Endothelial cell of umbilical vein (primary cell): Measurements from ENCODE around the gene RBBP5. TPM values are rescaled to one million over a fixed set of nuclear protein-coding genes. Genes with fewer than 3 reads are reported as not detected.

Experiments used
- BruUV-seq: library from RNA; stranded (reverse); fragments of 400-500 nt; replicated peaks from 2 replicates; lab custom pipeline; 2021; lab: Mats Ljungman, UMichigan
- CTCF ChIA-PET: fragments of 300-600, 350-600 bp; sonication (Branson Sonifier 250); formaldehyde crosslinking; loops from one replicate; lab custom pipeline; 2021; ENCODE audit warnings: antibody characterized with exemption, inconsistent platforms; lab: Charles Lee
- POLR2A ChIA-PET: fragments of 300-600, 350-600 bp; sonication (Branson Sonifier 250); formaldehyde crosslinking; loops from one replicate; lab custom pipeline; 2021; ENCODE audit warnings: antibody characterized with exemption, inconsistent platforms; lab: Charles Lee
- DNase-seq: peaks from one replicate; pipeline ENCODE4 v3.0.0-alpha.2; 2011; ENCODE audit warnings: low read depth, low spot score
- FAIRE-seq: peaks from 2 replicates; lab custom pipeline; 2011; peaks lifted over from hg19 to GRCh38; lab: Jason Lieb, UNC
- H2AFZ ChIP-seq: 2 replicates; pipeline ENCODE4 v1.6.0; 2012; ENCODE audit warnings: low read depth, low read length, control low read depth, inconsistent platforms
- H3K27ac ChIP-seq: 2 replicates; pipeline ENCODE4 v1.5.1; 2011; ENCODE audit warnings: low read depth, mild to moderate bottlenecking, control low read depth, low read length, moderate library complexity; ENCODE audit not compliant: insufficient read depth
- H3K27me3 ChIP-seq, 2 experiments: 2 replicates each; pipeline versions ENCODE4 v1.6.0 to v1.6.1; 2011; ENCODE audit warnings: low read length in 2 of 2, mixed read lengths in 1 of 2; ENCODE audit not compliant: control insufficient read depth in 2 of 2, insufficient read depth in 2 of 2
- H3K36me3 ChIP-seq, 2 experiments: 2 replicates in 1 of 2; 3 replicates in 1 of 2; pipeline ENCODE4 v1.5.1; 2011; ENCODE audit warnings: low read length in 2 of 2, mild to moderate bottlenecking in 1 of 2, moderate library complexity in 1 of 2; ENCODE audit not compliant: control insufficient read depth in 2 of 2, insufficient read depth in 2 of 2; ENCODE audit errors: extremely low read depth in 1 of 2
- H3K4me1 ChIP-seq: 3 replicates; pipeline ENCODE4 v1.5.1; 2011; ENCODE audit warnings: mild to moderate bottlenecking, low read length; ENCODE audit not compliant: control insufficient read depth, insufficient read depth; ENCODE audit errors: extremely low read depth
- H3K4me2 ChIP-seq: 2 replicates; pipeline ENCODE4 v1.6.1; 2011; ENCODE audit warnings: low read length, control low read depth, mixed read lengths; ENCODE audit not compliant: insufficient read depth
- H3K4me3 ChIP-seq, 3 experiments: fragments of 200-600 bp in 1 of 3; sonication (generic), shearing (Covaris generic) in 1 of 3; replicated peaks in 1 of 3; 2 replicates each; pipeline ENCODE4 v1.5.1; 2011 to 2016; ENCODE audit warnings: control low read depth in 3 of 3, low read length in 3 of 3, mild to moderate bottlenecking in 2 of 3, inconsistent platforms in 1 of 3, low read depth in 1 of 3, moderate library complexity in 1 of 3; ENCODE audit not compliant: insufficient read depth in 1 of 3
- H3K79me2 ChIP-seq: 2 replicates; pipeline ENCODE4 v1.6.0; 2012; ENCODE audit warnings: low read length, inconsistent platforms; ENCODE audit not compliant: control insufficient read depth, insufficient read depth
- H3K9ac ChIP-seq: replicated peaks from 2 replicates; pipeline ENCODE3; 2011; ENCODE audit warnings: low read length, control low read depth; ENCODE audit not compliant: insufficient read depth; ENCODE audit errors: extremely low read depth
- H3K9me1 ChIP-seq: replicated peaks from 3 replicates; pipeline ENCODE4 v1.6.0; 2011; ENCODE audit warnings: mild to moderate bottlenecking, low read length; ENCODE audit not compliant: control insufficient read depth, insufficient read depth; ENCODE audit errors: extremely low read depth
- H3K9me3 ChIP-seq: replicated peaks from 2 replicates; pipeline ENCODE4 v1.5.1; 2012; ENCODE audit warnings: low read length, inconsistent platforms; ENCODE audit not compliant: control insufficient read depth, insufficient read depth
- H4K20me1 ChIP-seq: replicated peaks from 2 replicates; pipeline ENCODE3; 2011; ENCODE audit warnings: mild to moderate bottlenecking, low read length; ENCODE audit not compliant: control insufficient read depth, insufficient read depth; ENCODE audit errors: extremely low read depth
- CTCF ChIP-seq, 2 donors: IDR thresholded peaks; 1 replicate in 1 of 2; 2 replicates in 1 of 2; pipeline ENCODE4 v1.5.1; 2011; ENCODE audit warnings: low read length in 2 of 2, mild to moderate bottlenecking in 2 of 2, moderate library complexity in 2 of 2, control low read depth in 1 of 2, inconsistent platforms in 1 of 2, low read depth in 1 of 2; ENCODE audit not compliant: insufficient read depth in 1 of 2; ENCODE audit errors: extremely low read depth in 1 of 2
- EZH2 ChIP-seq: IDR thresholded peaks from 2 replicates; pipeline ENCODE4 v1.6.1; 2012; ENCODE audit warnings: borderline replicate concordance, low read depth, mild to moderate bottlenecking, moderate library complexity, low read length, inconsistent platforms; ENCODE audit not compliant: severe bottlenecking
- FOS ChIP-seq: IDR thresholded peaks from 2 replicates; pipeline ENCODE4 v1.6.1; 2011; ENCODE audit warnings: mild to moderate bottlenecking, low read length, moderate library complexity, borderline replicate concordance; ENCODE audit not compliant: insufficient read depth
- GATA2 ChIP-seq: IDR thresholded peaks from 2 replicates; pipeline ENCODE4 v1.7.0; 2011; ENCODE audit warnings: low read depth, mild to moderate bottlenecking, moderate library complexity, mixed read lengths, low read length; ENCODE audit not compliant: insufficient read length, insufficient read depth
- JUN ChIP-seq: IDR thresholded peaks from 2 replicates; pipeline ENCODE4 v1.6.1; 2011; ENCODE audit warnings: borderline replicate concordance, low read depth; ENCODE audit not compliant: insufficient read length, insufficient read depth
- MYC ChIP-seq: IDR thresholded peaks from one replicate; pipeline ENCODE4 v1.6.1; 2011; ENCODE audit warnings: mild to moderate bottlenecking, low read depth, low read length
- POLR2A ChIP-seq: IDR thresholded peaks from 2 replicates; pipeline ENCODE4 v1.6.1; 2012; ENCODE audit warnings: low read depth, mild to moderate bottlenecking, control low read depth, low read length
- POLR2AphosphoS5 ChIP-seq: IDR thresholded peaks from 2 replicates; pipeline ENCODE4 v1.6.1; 2012; ENCODE audit warnings: low read depth, mild to moderate bottlenecking, control low read depth, low read length, moderate library complexity; ENCODE audit not compliant: insufficient read depth
- dilution Hi-C: fragments of 300-500 bp; cut with MboI; formaldehyde crosslinking; loops from one replicate; pipeline ENCODE4 v1.15.0; 2019; ENCODE audit warnings: low sequenced_read_pairs; ENCODE audit not compliant: extremely low pct_ligation_motif_present
- intact Hi-C: fragments of 100-400 bp; cut with micrococcal nuclease; formaldehyde crosslinking; loops from one replicate; pipeline ENCODE4 v1.10.0; 2022
- polyA plus RNA-seq, 4 experiments: library from polyadenylated mRNA; depleted of rRNA in 3 of 4; stranded (reverse) in 3 of 4; unstranded in 1 of 4; fragments of >200 nt; gene quantifications; 2 replicates each; pipeline versions ENCODE4 v1.2.1 to v1.2.3, GENCODE V29; 2011 to 2012; ENCODE audit warnings: missing spikeins in 1 of 4
- total RNA-seq: library from RNA; stranded (reverse); gene quantifications from 2 replicates; pipeline ENCODE4 v1.2.3, GENCODE V29; 2021
- TF ChIP-seq, protein P1 (sequence below): IDR thresholded peaks from 2 replicates; pipeline ENCODE4 v1.6.1; 2011; ENCODE audit not compliant: insufficient read depth, insufficient read length

Gene RBBP5
- total and polyA plus RNA-seq, 2 donors (not counting 3 experiments of a cell fraction or from before 2014, with no cell fraction given), result 5.8 to 14.2 TPM

DNA sequence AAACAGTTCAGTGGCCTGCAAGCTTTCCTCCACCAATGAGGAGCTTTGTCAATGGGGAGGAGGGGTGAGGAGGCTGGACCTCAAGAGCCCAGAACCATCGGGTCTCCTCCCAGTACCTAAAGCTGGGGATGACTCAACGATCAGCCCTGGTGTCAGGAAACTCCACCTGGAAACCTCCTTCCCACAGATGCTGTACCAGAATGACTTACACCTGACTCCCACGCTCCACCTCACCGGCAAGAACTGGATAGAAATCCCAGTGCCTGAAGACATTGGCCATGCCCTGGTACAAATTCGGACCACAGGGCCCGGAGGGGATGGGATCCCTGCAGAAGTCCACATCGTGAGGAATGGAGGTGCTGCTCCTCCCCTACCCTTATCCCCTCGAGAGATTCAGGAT is 48.9 kb downstream of the RBBP5 start:
- DNase-seq (no peak), FAIRE-seq (no peak)
- Histone ChIP-seq H3K4me3 (no peak overlapping the region), H3K79me2 (no peaks in the 10 kb centered on the region), H4K20me1 (no peaks in the 10 kb centered on the region), H3K9me3 (no peaks in the 10 kb centered on the region), H3K9ac (no peak overlapping the region), H3K27ac (no peak overlapping the region), H2AFZ (no peak overlapping the region), H3K27me3 (no peaks in the 10 kb centered on the region), H3K36me3 (no peaks in the 10 kb centered on the region), H3K9me1 (no peaks in the 10 kb centered on the region), H3K4me2 (no peak overlapping the region), H3K4me1 (no peaks in the 10 kb centered on the region)
- TF ChIP-seq GATA2, result no peak
- no peak for TF ChIP-seq POLR2A
- no peak for TF ChIP-seq POLR2AphosphoS5
- TF ChIP-seq MYC, result no peak
- no peak for TF ChIP-seq JUN
- TF ChIP-seq, protein P1, sequence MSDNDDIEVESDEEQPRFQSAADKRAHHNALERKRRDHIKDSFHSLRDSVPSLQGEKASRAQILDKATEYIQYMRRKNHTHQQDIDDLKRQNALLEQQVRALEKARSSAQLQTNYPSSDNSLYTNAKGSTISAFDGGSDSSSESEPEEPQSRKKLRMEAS, result no peak
- TF ChIP-seq EZH2, result no peak
- TF ChIP-seq FOS, result no peak
- no peak for TF ChIP-seq CTCF (IDR thresholded peaks at IDR 0.05; ENCODE audit: extremely low read depth in 1 of 2, insufficient read depth in 1 of 2, low read depth in 1 of 2, low read length in 2 of 2)
- dilution Hi-C loops, result no loop called here
- intact Hi-C loops, result no loop called here
- ChIA-PET POLR2A (no interaction called here), CTCF (interaction anchor here (1.2 to 4.0 kb wide), 2 partner anchors 11 to 183 kb away, joined by 3 to 39 read pairs; no protein-coding TSS in a partner anchor)
- BruUV-seq, result no TSS peak
